ENCODE results near the gene PPP6R2.
"Not testable (repeated sequence)": the region's sequence is repeated elsewhere in the genome, so short reads cannot be mapped to it uniquely, and the experiment has no call there.

The PPP6R2 gene

GRCh38 chr22:50325444-50326224 is 17.5 kb upstream of the PPP6R2 start:
- peak overlapping the region; percentile 55 for H3K4me3 ChIP-seq (ENCODE audit: low read depth, low read length)
- DNase-seq (ENCODE audit: low read depth, low spot score): no peak
- TF ChIP-seq, protein P1, sequence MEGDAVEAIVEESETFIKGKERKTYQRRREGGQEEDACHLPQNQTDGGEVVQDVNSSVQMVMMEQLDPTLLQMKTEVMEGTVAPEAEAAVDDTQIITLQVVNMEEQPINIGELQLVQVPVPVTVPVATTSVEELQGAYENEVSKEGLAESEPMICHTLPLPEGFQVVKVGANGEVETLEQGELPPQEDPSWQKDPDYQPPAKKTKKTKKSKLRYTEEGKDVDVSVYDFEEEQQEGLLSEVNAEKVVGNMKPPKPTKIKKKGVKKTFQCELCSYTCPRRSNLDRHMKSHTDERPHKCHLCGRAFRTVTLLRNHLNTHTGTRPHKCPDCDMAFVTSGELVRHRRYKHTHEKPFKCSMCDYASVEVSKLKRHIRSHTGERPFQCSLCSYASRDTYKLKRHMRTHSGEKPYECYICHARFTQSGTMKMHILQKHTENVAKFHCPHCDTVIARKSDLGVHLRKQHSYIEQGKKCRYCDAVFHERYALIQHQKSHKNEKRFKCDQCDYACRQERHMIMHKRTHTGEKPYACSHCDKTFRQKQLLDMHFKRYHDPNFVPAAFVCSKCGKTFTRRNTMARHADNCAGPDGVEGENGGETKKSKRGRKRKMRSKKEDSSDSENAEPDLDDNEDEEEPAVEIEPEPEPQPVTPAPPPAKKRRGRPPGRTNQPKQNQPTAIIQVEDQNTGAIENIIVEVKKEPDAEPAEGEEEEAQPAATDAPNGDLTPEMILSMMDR (IDR thresholded peaks at IDR 0.05; ENCODE audit: low read depth, low read length): no peak
- in situ Hi-C loops (cut with HindIII; ENCODE audit: low sequenced_read_pairs): no loop called here

- in situ Hi-C loops (cut with HindIII; ENCODE audit: low sequenced_read_pairs): no loop called here
- peak overlapping the region; percentile 55 for H3K4me3 ChIP-seq (ENCODE audit: low read depth, low read length)
- TF ChIP-seq, protein P1 (IDR thresholded peaks at IDR 0.05; ENCODE audit: low read depth, low read length): no peak
- DNase-seq (ENCODE audit: low read depth, low spot score): no peak
Measured at GRCh38 chr22:50326225-50326955, 16.7 kb upstream of the PPP6R2 start.

DNA sequence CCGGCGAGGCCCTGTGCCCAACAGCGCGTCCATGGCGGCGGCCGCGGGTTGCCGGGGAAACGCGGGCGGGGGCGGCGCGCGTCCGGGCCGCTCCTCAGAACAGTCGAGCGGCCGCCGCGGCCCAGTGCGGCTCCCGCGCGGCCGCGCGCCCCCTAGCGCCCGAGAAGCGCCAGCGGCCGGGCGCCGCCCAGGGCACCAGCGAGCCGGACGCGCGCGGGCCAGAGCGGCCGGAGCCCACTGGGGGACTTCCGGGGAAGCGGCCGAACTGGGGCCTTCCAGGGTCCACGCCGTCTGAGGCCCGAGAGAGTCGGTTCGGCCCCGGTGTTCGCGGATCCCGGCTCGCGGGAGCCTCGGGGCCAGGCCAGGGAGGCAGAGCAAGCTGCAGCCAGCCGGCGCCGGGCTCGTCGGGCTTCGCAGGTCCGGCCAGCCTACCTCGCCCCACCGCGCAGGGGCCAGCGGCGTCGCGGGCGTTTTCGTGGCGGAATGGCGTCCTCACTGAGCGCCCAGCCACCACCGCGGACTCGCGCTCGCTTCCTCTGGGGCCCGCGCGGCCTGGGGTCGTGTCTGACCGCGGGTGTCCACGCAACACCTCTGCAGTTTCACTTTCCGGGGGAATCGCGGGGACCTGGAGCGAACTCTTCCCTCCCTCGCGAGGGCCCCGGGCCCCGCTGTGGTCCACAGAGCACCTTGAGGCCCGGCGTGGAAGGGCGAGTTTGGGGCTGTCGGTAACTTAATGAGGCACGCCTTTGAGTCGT is 16.0 kb upstream of the PPP6R2 start, which contains the start of gene DENND6B:
Gene DENND6B, minus strand, starts transcription at position 57 of the 755 bp plus-strand sequence. Its CDS starts 24 bp downstream, at position 33.
- in situ Hi-C loops (cut with HindIII; ENCODE audit: low sequenced_read_pairs): no loop called here
- TF ChIP-seq, protein P1 (IDR thresholded peaks at IDR 0.05; ENCODE audit: low read depth, low read length): peak; percentile 18
- peak; percentile 68 for DNase-seq (ENCODE audit: low read depth, low spot score)
- H3K4me3 ChIP-seq (ENCODE audit: low read depth, low read length): peak within 1 kb of the TSS; percentile 55

DNA sequence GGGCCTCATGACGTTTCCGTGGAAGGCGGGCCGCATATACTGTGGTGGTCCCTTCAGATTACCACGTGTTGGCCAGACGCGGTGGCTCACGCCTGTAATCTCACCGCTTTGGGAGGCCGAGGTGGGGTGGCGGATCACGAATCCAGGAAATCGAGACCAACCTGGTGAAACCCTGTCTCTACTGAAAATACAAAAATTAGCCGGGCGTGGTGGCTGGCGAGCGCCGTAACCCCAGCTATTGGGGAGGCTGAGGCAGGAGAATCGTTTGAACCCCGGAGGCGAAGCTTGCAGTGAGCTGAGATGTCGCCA is 15.5 kb upstream of the PPP6R2 start:
- DNase-seq (ENCODE audit: low read depth, low spot score): no peak
- peak overlapping the region; percentile 52 for H3K4me3 ChIP-seq (ENCODE audit: low read depth, low read length)
- TF ChIP-seq, protein P1 (IDR thresholded peaks at IDR 0.05; ENCODE audit: low read depth, low read length): no peak
- in situ Hi-C loops (cut with HindIII; ENCODE audit: low sequenced_read_pairs): no loop called here

DNA sequence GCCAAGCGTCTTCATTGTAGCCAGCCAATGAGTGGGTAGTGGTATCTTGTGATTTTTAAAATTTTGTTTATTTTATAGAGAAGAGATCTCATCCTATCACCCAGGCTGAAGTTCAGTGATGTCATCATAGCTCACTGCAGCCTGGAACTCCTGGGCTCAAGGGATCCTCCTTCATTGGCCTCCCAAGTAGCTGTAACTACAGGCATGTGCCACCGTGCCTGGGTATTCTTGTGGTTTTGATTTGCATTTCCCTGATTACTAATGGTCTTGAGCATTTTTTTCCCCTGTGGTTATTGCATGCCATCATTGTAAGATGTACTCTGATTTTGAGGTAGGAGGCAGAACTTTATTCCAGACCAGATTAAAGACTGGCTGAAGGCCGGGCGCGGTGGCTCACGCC is 13.9 kb upstream of the PPP6R2 start:
- TF ChIP-seq, protein P1 (IDR thresholded peaks at IDR 0.05; ENCODE audit: low read depth, low read length): no peak
- peak; percentile 38 for DNase-seq (ENCODE audit: low read depth, low spot score)
- H3K4me3 ChIP-seq (ENCODE audit: low read depth, low read length): no peak overlapping the region
- in situ Hi-C loops (cut with HindIII; ENCODE audit: low sequenced_read_pairs): no loop called here

DNA sequence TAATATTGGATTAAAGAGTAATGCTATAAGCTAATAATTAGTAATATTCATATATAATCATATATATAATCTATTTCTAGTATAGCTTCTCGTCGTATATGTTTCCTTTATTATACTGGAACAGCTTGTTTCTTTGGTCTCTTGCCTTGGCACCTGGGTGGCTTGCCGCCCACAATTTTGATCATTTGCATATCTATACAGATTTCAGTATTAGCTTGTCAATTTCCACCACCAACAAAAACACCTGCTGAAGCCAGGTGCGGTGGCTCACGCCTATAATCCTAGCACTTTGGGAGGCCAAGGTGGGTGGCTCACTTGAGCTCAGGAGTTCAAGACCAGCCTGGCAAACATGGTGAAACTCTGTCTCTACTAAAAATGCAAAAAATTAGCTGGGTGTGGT is 8.7 kb upstream of the PPP6R2 start:
- H3K4me3 ChIP-seq (ENCODE audit: low read depth, low read length); DNase-seq (ENCODE audit: low read depth, low spot score); in situ Hi-C loops (cut with HindIII; ENCODE audit: low sequenced_read_pairs): not testable (repeated sequence)
